Breast epithelium (tissue), 4 donors: ENCODE data around the gene HERC3. TPM values are rescaled to one million over a fixed set of nuclear protein-coding genes. Genes with fewer than 3 reads are reported as not detected.

Experiments used
- DNase-seq, 2 donors: peaks; one replicate each; pipeline ENCODE4 v3.0.0-alpha.2; 2019; ENCODE audit warnings: low spot score in 2 of 2
- H3K27ac ChIP-seq, 2 donors: fragments of 200-600 bp; sonication (generic) in 1 of 2; one replicate each; pipeline ENCODE4 v1.5.1; 2016 to 2019; ENCODE audit warnings: mild to moderate bottlenecking in 1 of 2
- H3K27me3 ChIP-seq, 2 donors: fragments of 200-600 bp; sonication (generic) in 1 of 2; one replicate each; pipeline versions ENCODE4 v1.5.1 to v1.6.0; 2017 to 2019; ENCODE audit warnings: control low read depth in 1 of 2, mild to moderate bottlenecking in 1 of 2
- H3K36me3 ChIP-seq: fragments of 200-600 bp; one replicate; pipeline ENCODE4 v1.5.1; 2019
- H3K4me1 ChIP-seq, 2 donors: fragments of 200-600 bp; sonication (generic); one replicate each; pipeline ENCODE4 v1.5.1; 2016 to 2019; ENCODE audit warnings: control low read depth in 1 of 2
- H3K4me3 ChIP-seq, 3 donors: fragments of 200-600 bp; sonication (generic); 1 replicate in 2 of 3; 2 replicates in 1 of 3; pipeline ENCODE4 v1.5.1; 2016 to 2019; ENCODE audit warnings: mild to moderate bottlenecking in 3 of 3, moderate library complexity in 2 of 3
- H3K9me3 ChIP-seq, 2 donors: fragments of 200-600 bp; sonication (generic) in 1 of 2; one replicate each; pipeline ENCODE4 v1.5.1; 2016 to 2019; ENCODE audit warnings: control low read depth in 1 of 2
- POLR2A ChIP-seq: fragments of 450-650 bp; IDR thresholded peaks from one replicate; pipeline ENCODE4 v1.6.1; 2016; ENCODE audit warnings: antibody characterized with exemption, mild to moderate bottlenecking, moderate library complexity
- POLR2AphosphoS5 ChIP-seq, 3 donors: sonication (generic); formaldehyde crosslinking; IDR thresholded peaks; one replicate each; pipeline ENCODE4 v1.6.1; 2017; ENCODE audit warnings: antibody characterized with exemption in 3 of 3
- intact Hi-C: fragments of 100-400 bp; cut with DNase I; formaldehyde crosslinking; loops from one replicate; pipeline ENCODE4 v1.15.1; 2023; ENCODE audit warnings: low total_unique reads
- total RNA-seq, 3 donors: library from RNA; depleted of rRNA; stranded (reverse); fragments of >200 nt; gene quantifications; one replicate each; pipeline ENCODE4 v1.1.0, GENCODE V29; 2016
- TF ChIP-seq, protein P1 (sequence below), 3 donors: fragments of 450-650 bp; IDR thresholded peaks; one replicate each; pipeline ENCODE4 v1.5.1; 2016 to 2017; ENCODE audit warnings: antibody characterized with exemption in 3 of 3, mild to moderate bottlenecking in 3 of 3, moderate library complexity in 3 of 3

HERC3 gene
- total RNA-seq, 3 donors from 2014 or later = 34.1 to 60.9 (median 35.4) TPM

DNA sequence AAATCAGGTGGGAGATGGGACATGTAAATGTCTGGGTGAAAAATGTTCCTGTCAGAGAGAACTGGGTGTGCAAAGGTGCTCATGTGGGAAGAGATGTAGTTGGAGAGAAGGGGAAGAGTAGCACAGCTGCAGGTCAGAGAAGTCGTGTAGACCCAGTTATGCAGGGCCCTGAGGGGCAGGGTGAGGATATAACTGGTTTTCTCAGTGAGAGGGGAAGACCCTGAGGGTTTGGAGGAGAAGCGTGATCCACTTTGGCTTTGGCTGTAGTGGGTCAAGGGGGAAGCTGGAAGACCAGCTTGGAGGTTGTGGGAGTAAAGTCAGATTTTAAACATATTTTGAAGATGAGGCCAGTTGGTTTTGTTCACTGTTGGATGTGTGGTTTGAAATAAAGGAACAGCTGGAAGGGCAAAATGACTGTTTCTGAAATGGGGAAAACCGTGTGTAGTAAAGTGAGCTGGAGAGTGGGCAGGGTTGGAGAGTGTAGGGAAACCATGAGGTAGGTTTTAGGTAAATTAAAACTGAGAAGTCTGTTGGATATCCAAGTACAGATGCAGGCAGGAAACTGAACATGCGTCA lies 61.2 kb downstream of the HERC3 start:
- intact Hi-C loops = no loop called here
- Histone ChIP-seq H3K36me3 (no peaks in the 10 kb centered on the region), H3K27me3 (no peaks in the 10 kb centered on the region), H3K27ac (no peak overlapping the region), H3K4me3 (no peak overlapping the region), H3K9me3 (no peaks in the 10 kb centered on the region), H3K4me1 (no peaks in the 10 kb centered on the region)
- no peak for TF ChIP-seq POLR2AphosphoS5 (IDR thresholded peaks at IDR 0.05)
- TF ChIP-seq POLR2A = no peak
- TF ChIP-seq, protein P1, sequence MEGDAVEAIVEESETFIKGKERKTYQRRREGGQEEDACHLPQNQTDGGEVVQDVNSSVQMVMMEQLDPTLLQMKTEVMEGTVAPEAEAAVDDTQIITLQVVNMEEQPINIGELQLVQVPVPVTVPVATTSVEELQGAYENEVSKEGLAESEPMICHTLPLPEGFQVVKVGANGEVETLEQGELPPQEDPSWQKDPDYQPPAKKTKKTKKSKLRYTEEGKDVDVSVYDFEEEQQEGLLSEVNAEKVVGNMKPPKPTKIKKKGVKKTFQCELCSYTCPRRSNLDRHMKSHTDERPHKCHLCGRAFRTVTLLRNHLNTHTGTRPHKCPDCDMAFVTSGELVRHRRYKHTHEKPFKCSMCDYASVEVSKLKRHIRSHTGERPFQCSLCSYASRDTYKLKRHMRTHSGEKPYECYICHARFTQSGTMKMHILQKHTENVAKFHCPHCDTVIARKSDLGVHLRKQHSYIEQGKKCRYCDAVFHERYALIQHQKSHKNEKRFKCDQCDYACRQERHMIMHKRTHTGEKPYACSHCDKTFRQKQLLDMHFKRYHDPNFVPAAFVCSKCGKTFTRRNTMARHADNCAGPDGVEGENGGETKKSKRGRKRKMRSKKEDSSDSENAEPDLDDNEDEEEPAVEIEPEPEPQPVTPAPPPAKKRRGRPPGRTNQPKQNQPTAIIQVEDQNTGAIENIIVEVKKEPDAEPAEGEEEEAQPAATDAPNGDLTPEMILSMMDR (IDR thresholded peaks at IDR 0.05) = no peak
- DNase-seq = no peak

DNA sequence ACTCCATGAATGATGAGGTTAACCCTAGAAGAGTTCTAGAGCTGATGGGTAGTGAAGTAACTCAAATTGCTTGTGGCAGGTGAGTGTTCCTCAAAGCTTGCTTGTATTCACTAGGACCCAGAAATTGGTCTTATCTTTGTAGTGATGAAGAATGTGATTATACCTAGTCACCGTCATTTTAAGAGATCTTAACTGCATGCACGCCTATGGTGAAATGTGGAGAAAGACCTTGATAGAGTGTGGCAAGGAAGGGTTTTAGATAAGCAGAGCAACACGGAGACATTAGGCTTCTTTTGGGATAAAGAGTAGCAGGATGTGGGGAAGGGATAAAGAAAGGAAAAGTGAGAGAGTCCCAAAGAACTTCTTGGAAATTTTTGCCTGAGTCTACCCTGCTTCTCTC lies 62.9 kb downstream of the HERC3 start:
- intact Hi-C loops = no loop called here
- DNase-seq = no peak
- H3K9me3 ChIP-seq = no peaks in the 10 kb centered on the region
- H3K27ac ChIP-seq = no peak overlapping the region
- no peaks in the 10 kb centered on the region for H3K27me3 ChIP-seq
- H3K4me1 ChIP-seq = no peaks in the 10 kb centered on the region
- no peak overlapping the region for H3K4me3 ChIP-seq
- no peaks in the 10 kb centered on the region for H3K36me3 ChIP-seq
- TF ChIP-seq POLR2A (no peak), POLR2AphosphoS5 (IDR thresholded peaks at IDR 0.05) (no peak)
- TF ChIP-seq, protein P1 (IDR thresholded peaks at IDR 0.05) = no peak

DNA sequence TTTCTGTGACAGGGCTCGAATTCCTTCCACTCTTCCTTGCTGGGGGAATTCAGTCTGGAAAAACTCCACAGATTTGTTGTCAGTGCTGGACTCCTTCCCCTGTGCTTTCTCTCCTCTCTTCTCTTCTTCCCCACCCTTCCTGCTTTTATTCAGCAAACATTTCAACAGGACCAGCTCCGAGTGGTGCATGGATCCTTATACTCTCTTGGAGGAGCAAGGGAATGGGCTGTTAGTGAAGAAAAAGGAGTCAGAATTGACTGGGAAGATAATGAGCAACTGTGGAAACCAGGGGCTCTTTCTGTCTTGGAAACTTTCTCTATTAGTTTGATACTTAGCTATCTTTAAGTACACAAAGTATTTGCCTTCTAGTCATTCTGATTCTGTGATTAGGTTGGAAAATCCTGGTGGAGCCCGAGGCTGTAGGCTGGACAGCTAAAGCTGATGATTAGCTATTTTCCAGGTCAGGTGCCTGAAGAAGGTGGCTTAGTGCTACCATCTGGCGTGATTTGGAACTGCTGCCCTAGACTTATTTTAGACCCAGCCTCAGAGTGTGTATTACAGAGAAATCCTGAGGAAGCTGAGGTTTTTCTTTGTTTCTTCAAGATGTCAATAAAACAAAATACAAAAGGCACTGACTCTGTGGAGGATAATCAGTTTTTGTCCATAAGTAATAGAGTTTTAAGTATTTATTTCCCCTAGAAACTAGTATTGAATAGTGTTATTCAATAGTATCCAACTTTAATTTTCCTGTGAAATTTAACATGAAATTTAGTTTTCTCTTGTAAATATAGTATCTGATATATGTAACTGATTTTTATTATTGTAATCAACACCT lies 67.0 kb downstream of the HERC3 start:
- DNase-seq = peak in 1 of 2 donors; percentile 21
- no peak for TF ChIP-seq POLR2AphosphoS5 (IDR thresholded peaks at IDR 0.05)
- TF ChIP-seq, protein P1 (IDR thresholded peaks at IDR 0.05) = peak; percentile 42 to 60 (median 53)
- no peaks in the 10 kb centered on the region for H3K4me1 ChIP-seq
- no peaks in the 10 kb centered on the region for H3K27me3 ChIP-seq
- no peaks in the 10 kb centered on the region for H3K9me3 ChIP-seq
- H3K36me3 ChIP-seq = no peaks in the 10 kb centered on the region
- H3K27ac ChIP-seq = peak overlapping the region in 1 of 2 donors; percentile 16
- no peak overlapping the region for H3K4me3 ChIP-seq
- intact Hi-C loops = no loop called here

DNA sequence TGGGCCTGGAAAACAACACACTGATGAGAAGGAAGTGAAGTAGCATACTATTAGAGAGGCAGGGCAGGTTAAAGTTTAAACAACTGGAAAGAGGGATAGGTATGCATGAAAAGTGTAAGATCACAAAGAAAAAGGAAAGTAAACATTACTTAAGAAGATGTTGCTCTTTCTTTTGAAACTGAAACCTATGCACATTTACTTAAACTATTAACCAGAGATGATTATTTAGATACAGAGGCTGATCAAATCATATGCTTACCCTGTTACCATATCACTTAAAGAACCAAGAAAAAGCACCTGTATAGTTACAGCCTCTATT lies 67.6 kb downstream of the HERC3 start:
- H3K27ac ChIP-seq = no peak overlapping the region
- H3K36me3 ChIP-seq = no peaks in the 10 kb centered on the region
- intact Hi-C loops = loop anchor here (10.0 kb wide), 1 partner anchor 135 kb away; the partner anchor contains the start of gene PYURF

More for the DNA sequence above, 67.6 kb downstream of the HERC3 start:
- DNase-seq = no peak
- no peaks in the 10 kb centered on the region for H3K9me3 ChIP-seq
- no peaks in the 10 kb centered on the region for H3K27me3 ChIP-seq
- TF ChIP-seq POLR2AphosphoS5 (IDR thresholded peaks at IDR 0.05) (no peak), POLR2A (no peak)
- TF ChIP-seq, protein P1 (IDR thresholded peaks at IDR 0.05) = no peak
- no peaks in the 10 kb centered on the region for H3K4me1 ChIP-seq
- no peak overlapping the region for H3K4me3 ChIP-seq
